GM18951 (cell line): ENCODE measurements around the gene CASP3.
"Not testable (repeated sequence)": the region's sequence is repeated elsewhere in the genome, so short reads cannot be mapped to it uniquely, and the experiment has no call there.

Experiments used
- POLR2A ChIP-seq: IDR thresholded peaks from 4 replicates; pipeline ENCODE4 v1.6.1; 2011; ENCODE audit warnings: mild to moderate bottlenecking; ENCODE audit not compliant: insufficient read length, insufficient read depth; ENCODE audit errors: extremely low read depth
- in situ Hi-C: fragments of 300-500 bp; cut with MboI; formaldehyde crosslinking; loops from one replicate; pipeline ENCODE4 v1.12.0; 2022; ENCODE audit warnings: low sequenced_read_pairs, mixed read lengths, inconsistent platforms; ENCODE audit not compliant: unreplicated experiment

The CASP3 gene

GRCh38 chr4:184593461-184593860 lies 55.8 kb downstream of the CASP3 start:
- TF ChIP-seq POLR2A: no peak

DNA sequence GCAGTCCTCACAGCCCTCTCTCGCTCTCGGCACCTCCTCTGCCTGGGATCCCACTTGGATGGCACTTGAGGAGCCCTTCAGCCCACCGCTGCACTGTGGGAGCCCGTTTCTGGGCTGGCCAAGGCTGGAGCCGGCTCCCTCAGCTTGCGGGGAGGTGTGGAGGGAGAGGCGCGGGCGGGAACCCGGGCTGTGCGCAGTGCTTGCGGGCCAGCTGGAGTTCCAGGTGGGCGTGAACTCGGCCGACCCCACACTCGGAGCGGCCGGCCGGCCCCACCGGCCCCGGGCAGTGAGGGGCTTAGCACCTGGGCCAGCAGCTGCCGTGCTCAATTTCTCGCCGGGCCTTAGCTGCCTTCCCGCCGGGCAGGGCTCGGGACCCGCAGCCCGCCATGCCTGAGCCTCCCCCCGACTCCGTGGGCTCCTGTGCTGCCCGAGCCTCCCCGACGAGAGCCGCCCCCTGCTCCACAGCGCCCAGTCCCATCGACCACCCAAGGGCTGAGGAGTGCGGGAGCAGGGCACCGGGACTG lies 57.4 kb downstream of the CASP3 start:
- in situ Hi-C loops: not testable (repeated sequence)

More at GRCh38 chr4:184593461-184593860, 55.8 kb downstream of the CASP3 start:
- in situ Hi-C loops: no loop called here

DNA sequence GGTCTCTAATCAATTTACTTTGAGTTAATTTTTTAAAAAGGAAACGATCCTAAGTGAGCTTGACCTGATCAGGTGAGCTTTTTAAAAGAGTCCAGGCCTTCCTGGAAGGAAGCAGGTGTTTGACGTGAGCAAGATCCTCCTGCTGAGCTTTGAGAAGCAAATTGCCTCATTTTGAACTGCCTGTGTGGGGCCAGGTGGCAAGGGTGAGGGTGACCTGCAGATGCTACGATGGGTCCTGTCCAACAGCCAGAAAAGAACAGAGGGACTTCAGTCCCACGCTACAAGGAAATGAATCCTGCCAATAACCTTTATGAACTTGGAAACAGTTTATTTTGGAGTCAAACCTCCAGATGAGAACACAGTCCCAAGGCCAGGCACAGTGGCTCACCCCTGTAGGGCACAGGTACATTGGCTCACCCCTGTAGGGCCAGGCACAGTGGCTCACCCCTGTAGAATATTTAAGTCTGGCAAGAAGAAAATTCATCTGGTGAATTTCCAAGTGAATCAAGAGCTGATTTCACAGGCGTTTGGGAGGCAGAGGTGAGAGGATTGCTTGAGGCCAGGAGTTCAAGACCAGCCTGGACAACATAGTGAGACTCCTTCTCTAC lies 58.1 kb downstream of the CASP3 start:
- TF ChIP-seq POLR2A: no peak
- in situ Hi-C loops: no loop called here

- TF ChIP-seq POLR2A: no peak
Measured at GRCh38 chr4:184590196-184590595, 59.1 kb downstream of the CASP3 start.

GRCh38 chr4:184588893-184589292 lies 60.4 kb downstream of the CASP3 start:
- TF ChIP-seq POLR2A: no peak
- in situ Hi-C loops: no loop called here

More at GRCh38 chr4:184590196-184590595, 59.1 kb downstream of the CASP3 start:
- in situ Hi-C loops: no loop called here

DNA sequence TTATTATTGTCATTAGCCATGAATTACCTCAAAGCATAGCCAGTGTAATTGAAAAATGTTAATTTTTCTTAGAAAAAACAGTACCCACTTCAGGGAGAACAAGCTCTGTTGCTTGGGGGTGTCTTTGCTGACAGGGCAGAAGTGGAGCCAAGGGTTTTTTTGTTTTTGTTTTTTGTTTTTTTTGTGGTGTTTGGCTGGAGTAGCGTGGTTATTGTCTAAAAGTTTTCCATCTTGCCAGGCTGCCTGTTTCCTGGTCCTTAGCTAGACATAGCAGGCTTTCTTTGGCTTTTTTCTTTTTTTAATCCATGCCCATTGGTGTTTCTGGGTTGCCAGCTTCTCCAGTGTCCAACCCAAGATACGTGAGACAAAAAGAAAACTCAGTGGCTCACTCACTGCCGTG lies 61.5 kb downstream of the CASP3 start:
- in situ Hi-C loops: no loop called here
- no peak for TF ChIP-seq POLR2A

DNA sequence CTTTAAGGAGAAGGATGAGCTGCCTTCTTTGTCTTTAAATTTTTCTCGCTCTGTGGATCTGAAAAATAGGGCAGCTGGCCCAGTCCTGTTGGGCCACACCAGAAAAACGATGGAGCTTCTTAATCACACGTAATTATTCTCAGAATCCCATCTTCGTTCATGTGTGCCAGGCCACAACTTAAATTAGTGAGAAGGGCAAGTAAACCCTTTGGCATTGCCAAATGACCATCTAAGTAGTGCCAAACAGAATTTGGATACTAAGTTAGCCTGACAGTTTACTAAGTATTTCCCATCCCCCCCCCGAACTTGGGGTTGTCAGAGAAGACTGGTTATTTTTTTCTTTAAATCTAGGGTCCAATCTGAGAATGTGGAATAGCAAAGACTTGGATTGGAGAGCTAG lies 62.0 kb downstream of the CASP3 start:
- TF ChIP-seq POLR2A: no peak

GRCh38 chr4:184583738-184584502 lies 65.3 kb downstream of the CASP3 start:
- no peak for TF ChIP-seq POLR2A
- in situ Hi-C loops: no loop called here

More for the DNA sequence above, 62.0 kb downstream of the CASP3 start:
- in situ Hi-C loops: no loop called here
